ENCODE results near the gene LRIG2. TPM values are rescaled to one million over a fixed set of nuclear protein-coding genes. Genes with fewer than 3 reads are reported as not detected.

The LRIG2 gene
- total RNA-seq, 1 experiment from 2014 or later, result 6.1 TPM

DNA sequence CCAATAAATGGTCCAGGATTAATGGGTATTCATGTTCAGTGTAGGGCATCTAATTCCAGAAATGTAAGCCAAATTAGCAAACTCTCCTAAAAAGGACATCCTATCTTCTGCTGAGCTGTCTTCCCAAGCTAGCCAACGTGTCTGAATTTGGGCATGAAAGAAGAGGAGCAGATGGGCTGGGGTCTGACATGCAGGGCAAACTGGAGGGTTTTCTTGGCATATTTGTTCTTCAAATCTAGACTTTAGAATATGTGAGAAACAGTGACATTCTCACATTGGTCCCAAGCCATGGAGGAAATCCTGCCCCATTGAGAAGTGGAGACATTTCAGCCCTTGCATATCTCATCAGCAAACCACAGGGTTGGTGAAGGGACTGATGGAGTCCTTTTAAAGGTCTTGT is 67.2 kb downstream of the LRIG2 start:
- ChIA-PET CTCF (no interaction called here), POLR2A (ENCODE audit: unreplicated experiment) (no interaction called here)
- H4K20me1 ChIP-seq (ENCODE audit: low read length), result no peaks in the 10 kb centered on the region
- peaks cover 21% of the 10 kb centered on the region for H3K4me1 ChIP-seq (ENCODE audit: insufficient read depth, low read length)
- H3K27ac ChIP-seq (ENCODE audit: low read length), result no peak overlapping the region
- H2AFZ ChIP-seq (ENCODE audit: low read length), result no peak overlapping the region
- no peak overlapping the region for H3K9ac ChIP-seq (ENCODE audit: low read length)
- DNase-seq (no peak), ATAC-seq (no peak)
- no peaks in the 10 kb centered on the region for H3K79me2 ChIP-seq (ENCODE audit: low read length)
- H3K27me3 ChIP-seq (ENCODE audit: low read length), result no peaks in the 10 kb centered on the region
- H3K4me3 ChIP-seq (ENCODE audit: low read length), result no peak overlapping the region
- intact Hi-C loops (cut with micrococcal nuclease), result loop anchor here (1.0 to 2.0 kb wide), 3 partner anchors 249 to 538 kb away; no protein-coding TSS in a partner anchor
- H3K9me3 ChIP-seq (ENCODE audit: low read length), result no peaks in the 10 kb centered on the region
- TF ChIP-seq EZH2phosphoT487 (IDR thresholded peaks at IDR 0.05; ENCODE audit: borderline replicate concordance, low read length) (no peak), EZH2 (IDR thresholded peaks at IDR 0.05; ENCODE audit: low read length, unreplicated experiment) (no peak)
- TF ChIP-seq, protein P1, sequence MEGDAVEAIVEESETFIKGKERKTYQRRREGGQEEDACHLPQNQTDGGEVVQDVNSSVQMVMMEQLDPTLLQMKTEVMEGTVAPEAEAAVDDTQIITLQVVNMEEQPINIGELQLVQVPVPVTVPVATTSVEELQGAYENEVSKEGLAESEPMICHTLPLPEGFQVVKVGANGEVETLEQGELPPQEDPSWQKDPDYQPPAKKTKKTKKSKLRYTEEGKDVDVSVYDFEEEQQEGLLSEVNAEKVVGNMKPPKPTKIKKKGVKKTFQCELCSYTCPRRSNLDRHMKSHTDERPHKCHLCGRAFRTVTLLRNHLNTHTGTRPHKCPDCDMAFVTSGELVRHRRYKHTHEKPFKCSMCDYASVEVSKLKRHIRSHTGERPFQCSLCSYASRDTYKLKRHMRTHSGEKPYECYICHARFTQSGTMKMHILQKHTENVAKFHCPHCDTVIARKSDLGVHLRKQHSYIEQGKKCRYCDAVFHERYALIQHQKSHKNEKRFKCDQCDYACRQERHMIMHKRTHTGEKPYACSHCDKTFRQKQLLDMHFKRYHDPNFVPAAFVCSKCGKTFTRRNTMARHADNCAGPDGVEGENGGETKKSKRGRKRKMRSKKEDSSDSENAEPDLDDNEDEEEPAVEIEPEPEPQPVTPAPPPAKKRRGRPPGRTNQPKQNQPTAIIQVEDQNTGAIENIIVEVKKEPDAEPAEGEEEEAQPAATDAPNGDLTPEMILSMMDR (conservative IDR thresholded peaks at IDR 0.05; ENCODE audit: low read depth, low read length), result no peak
- no TSS peak for BruUV-seq (replicated peaks)
- H3F3A ChIP-seq (ENCODE audit: low read length, unreplicated experiment), result no peaks in the 10 kb centered on the region
- H3K4me2 ChIP-seq (ENCODE audit: low read length), result no peak overlapping the region
- no peaks in the 10 kb centered on the region for H3K9me2 ChIP-seq (replicated peaks; ENCODE audit: low read length)
- H3K36me3 ChIP-seq (ENCODE audit: low read depth, low read length), result no peaks in the 10 kb centered on the region

GRCh38 chr1:113140588-113141446 is 67.8 kb downstream of the LRIG2 start:
- ChIA-PET CTCF (interaction anchor here (1.0 to 1.2 kb wide), 2 partner anchors 99 to 248 kb away, joined by 3 to 4 read pairs; no protein-coding TSS in a partner anchor), POLR2A (ENCODE audit: unreplicated experiment) (no interaction called here)
- Histone ChIP-seq H3K27ac (ENCODE audit: low read length) (peak overlapping the region; percentile 10), H2AFZ (ENCODE audit: low read length) (peak overlapping the region; percentile 80), H3K27me3 (ENCODE audit: low read length) (no peaks in the 10 kb centered on the region), H3K36me3 (ENCODE audit: low read depth, low read length) (no peaks in the 10 kb centered on the region), H3K4me3 (ENCODE audit: low read length) (no peak overlapping the region), H3K9me2 (replicated peaks; ENCODE audit: low read length) (no peaks in the 10 kb centered on the region), H4K20me1 (ENCODE audit: low read length) (no peaks in the 10 kb centered on the region), H3K79me2 (ENCODE audit: low read length) (no peaks in the 10 kb centered on the region), H3F3A (ENCODE audit: low read length, unreplicated experiment) (no peaks in the 10 kb centered on the region), H3K9ac (ENCODE audit: low read length) (no peak overlapping the region), H3K9me3 (ENCODE audit: low read length) (no peaks in the 10 kb centered on the region), H3K4me2 (ENCODE audit: low read length) (peak overlapping the region; percentile 11; the same call in 1 of the 2 replicates), H3K4me1 (ENCODE audit: insufficient read depth, low read length) (peaks cover 21% of the 10 kb centered on the region)
- ATAC-seq, result peak; percentile 80
- TF ChIP-seq, protein P1 (conservative IDR thresholded peaks at IDR 0.05; ENCODE audit: low read depth, low read length), result peak; percentile 96
- no peak for TF ChIP-seq EZH2phosphoT487 (IDR thresholded peaks at IDR 0.05; ENCODE audit: borderline replicate concordance, low read length)
- no peak for TF ChIP-seq EZH2 (IDR thresholded peaks at IDR 0.05; ENCODE audit: low read length, unreplicated experiment)
- intact Hi-C loops (cut with micrococcal nuclease), result loop anchor here (1.0 to 2.0 kb wide), 3 partner anchors 248 to 537 kb away; no protein-coding TSS in a partner anchor
- peak; percentile 79 for DNase-seq
- no TSS peak for BruUV-seq (replicated peaks)

Data from PC-3 (cell line).